Endothelial cell of hepatic sinusoid (primary cell): ENCODE data around the gene MAMDC2.

Source experiments
- in situ Hi-C: cut with HindIII; loops from 2 replicates; pipeline ENCODE4 v1.10.0; 2017; ENCODE audit warnings: low sequenced_read_pairs

Gene MAMDC2, protein sequence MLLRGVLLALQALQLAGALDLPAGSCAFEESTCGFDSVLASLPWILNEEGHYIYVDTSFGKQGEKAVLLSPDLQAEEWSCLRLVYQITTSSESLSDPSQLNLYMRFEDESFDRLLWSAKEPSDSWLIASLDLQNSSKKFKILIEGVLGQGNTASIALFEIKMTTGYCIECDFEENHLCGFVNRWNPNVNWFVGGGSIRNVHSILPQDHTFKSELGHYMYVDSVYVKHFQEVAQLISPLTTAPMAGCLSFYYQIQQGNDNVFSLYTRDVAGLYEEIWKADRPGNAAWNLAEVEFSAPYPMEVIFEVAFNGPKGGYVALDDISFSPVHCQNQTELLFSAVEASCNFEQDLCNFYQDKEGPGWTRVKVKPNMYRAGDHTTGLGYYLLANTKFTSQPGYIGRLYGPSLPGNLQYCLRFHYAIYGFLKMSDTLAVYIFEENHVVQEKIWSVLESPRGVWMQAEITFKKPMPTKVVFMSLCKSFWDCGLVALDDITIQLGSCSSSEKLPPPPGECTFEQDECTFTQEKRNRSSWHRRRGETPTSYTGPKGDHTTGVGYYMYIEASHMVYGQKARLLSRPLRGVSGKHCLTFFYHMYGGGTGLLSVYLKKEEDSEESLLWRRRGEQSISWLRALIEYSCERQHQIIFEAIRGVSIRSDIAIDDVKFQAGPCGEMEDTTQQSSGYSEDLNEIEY

DNA sequence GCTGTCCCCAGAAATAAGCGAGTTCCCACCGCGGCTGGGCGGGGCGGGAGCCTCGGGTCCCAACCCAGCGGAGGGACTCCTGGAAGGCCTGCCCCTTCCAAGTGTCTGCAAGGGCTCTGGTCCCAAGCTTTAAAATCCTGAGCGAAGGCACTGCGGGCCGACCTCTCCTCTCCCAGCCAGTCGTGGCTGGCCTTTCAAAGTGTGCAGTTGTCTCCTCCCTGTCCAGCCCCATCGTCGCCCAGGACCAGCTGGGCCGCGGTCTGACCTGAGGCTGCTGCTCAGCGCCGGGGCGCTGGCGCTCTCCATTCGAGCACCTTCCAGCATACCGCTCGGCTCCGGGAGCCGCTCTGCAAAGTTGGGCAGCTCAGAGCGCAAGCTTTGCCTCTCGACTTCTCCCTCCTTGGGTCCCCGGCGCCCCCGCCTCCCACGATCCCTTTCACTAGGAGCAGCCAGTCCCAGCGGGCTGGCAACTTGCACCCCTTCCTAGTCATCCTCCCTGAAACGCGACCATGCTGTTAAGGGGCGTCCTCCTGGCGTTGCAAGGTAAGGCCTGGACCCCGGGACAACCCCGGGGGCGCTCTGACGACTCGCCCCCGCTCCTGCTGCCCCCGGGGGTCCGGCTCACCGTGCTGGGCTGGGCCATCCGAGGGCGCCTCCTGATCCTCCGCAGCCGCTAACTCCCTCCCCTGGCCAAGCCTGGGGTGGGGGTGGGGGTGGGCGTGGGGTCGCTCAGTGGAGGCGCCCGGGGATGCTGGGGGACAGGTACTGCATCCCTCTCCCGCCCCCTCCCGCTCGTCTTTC lies at the start of gene MAMDC2:
Gene MAMDC2 (plus strand): TSS at position 160 of the 801 bp plus-strand sequence. CDS start 350 bp downstream, at position 510.
- in situ Hi-C loops: no loop called here

DNA sequence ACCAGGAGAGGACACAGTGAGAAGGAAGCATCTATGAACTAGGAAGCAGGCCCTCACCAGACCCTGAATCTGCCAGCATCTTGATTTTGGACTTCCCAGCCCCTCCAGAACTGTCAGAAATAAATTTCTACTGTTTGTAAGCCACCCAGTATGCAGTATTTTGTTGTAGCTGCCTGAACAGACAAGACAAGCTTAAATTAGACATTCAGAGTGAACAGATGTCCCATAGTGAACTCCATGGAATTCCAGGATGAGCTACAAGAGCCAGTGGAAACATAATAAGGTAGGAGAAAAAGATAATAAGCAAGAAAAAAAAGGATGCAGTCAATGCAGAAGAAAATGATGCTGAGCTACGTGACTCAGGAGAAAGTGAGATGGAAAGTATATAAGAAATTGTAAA lies 47.8 kb upstream of the MAMDC2 start:
- in situ Hi-C loops: no loop called here

DNA sequence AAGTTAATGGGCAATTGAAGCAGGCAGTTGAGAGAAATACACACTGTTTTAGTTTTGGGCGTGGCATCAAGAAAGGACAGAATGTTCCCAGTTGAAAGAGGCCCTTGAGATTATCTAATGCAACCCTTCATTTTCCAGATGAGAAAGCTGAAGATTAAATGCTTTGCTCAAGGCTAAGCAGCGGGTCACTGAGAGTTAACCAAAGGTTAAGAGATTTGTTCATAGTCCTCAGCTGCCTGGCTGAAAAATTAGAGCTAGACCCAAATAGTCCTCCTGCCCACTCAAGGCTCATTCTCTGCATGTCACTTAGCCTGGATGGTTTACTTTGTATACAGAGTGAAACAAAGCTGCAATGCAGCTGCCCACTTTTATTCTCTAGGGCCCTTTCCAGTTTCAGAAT lies 46.7 kb upstream of the MAMDC2 start:
- in situ Hi-C loops: no loop called here

DNA sequence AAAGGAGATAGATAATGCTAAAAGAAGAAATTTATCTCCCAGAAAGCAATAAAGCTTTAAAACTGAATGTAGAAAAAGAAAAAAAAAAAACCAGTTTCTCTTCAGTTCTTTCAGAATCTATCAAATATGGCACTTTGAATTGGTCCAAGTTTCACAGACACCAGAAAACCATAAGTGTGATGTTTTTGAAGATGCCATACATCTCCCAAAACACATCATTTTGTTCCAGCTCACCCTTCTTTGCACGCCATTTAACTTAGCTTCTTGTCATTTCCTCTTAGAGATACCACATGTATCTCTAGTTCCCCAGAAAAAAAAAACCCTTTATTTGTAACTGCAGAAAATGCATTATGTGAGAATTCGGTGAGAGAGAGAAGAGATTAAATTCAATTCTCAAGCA lies 46.1 kb upstream of the MAMDC2 start:
- in situ Hi-C loops: no loop called here

DNA sequence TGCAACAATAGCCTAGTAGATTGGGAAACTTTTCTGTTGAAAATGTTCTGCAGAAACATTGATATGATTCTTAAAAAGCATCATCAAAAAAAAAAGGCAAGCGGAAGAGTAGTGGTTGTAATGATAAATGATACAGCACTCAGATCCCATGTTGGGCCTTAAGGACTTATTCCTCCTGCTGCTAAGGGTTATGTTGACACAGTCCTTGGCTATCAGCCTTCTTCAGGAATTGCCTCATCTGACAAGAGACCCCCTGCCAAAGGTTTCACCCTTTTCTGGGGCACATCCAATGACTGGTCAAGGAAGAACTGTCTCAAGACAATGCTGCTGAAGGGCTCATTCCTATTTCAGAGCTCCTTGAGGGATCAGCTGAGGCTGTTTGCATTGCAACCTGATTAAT lies 44.3 kb upstream of the MAMDC2 start:
- in situ Hi-C loops: no loop called here

DNA sequence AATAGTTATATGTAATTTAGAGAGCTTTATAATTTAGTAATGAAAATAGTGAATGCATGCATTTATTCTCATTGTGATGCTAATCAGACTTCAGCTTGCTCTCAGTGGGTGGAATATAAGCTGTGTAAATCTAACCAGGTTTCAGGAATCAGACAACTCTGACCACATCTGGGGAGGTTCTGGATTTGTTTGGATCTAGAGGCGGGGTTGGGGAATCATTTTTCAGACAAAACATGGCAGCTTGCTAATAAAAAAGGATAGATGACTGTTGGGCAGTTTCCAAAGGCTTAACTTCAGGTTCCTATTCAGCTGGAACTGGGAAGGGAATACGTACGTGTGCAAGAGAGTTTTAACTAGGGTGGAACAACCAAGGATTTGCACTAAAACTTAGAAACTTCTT lies 43.2 kb upstream of the MAMDC2 start:
- in situ Hi-C loops: no loop called here

DNA sequence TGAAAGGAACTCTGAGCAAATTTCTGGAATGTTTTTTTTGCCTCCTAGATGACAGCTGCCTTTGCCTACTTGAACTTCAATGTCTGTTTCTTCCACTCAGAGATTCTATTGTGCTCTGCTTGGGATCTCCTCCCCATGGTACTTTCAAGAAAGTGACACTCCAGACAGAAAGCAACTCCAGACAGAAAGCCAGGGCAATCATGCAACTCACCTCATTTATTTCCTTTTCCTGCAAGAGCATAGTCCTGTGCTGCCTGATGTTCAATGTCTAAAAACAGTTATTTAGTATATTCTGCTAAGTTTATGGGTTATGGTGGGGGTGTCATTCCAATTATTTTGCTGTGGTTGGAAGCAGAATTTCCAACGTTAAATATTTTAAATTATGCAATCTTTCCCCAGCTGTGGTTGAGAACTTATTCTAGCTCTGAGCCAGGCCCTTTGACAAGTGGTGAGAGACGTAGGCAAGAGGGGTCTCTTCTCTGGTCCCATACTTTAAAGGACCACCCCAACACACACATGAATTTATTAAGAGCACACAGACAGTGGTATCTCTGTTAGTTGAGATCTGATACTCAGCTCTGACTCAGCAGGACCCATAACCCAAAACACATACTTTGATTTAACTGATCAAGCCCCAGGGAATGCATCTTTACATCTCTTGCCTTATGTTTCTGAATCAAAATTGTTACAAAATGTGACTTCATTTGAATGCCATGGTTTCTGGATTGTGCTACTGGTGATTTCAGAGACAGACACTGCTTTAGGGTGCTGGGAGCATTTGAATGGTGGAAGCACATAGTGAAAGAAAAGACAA lies 39.5 kb upstream of the MAMDC2 start:
- in situ Hi-C loops: no loop called here

DNA sequence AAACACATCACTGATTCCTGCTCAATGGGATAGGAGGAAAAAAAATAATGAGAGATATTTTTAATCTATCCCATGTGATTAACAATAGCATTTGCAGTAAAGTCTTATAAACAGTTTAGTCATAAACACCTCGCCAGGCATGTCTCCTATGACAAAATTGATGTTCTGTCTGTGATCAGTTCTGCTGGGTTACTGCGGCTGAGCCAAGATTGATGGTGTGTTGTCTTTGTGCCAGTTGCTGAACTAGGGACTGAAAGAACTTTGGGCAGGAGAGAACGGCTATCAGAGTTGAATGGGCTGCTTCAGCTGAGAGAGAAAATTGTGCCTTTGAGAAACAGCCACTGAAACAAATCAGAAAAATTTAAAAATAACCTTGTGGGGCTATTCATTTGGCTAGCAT lies 37.3 kb upstream of the MAMDC2 start:
- in situ Hi-C loops: no loop called here

DNA sequence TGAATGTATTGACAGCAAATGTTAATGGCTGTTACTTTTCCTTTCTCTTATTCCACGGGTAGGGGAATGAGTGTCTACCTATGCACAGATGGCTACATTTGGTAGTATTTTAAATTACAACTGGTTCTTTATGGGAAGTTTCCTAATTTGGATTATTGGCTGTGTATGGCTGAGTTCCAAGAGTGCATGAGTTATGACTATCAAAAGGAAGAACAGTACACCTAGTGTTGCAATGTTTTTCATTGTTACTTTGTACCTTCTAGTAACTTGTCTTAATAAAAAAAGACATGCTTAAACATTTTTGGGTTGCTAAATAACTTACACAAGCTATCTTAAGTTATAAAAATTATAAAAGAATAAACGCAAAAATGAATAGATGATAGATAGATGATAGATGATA lies 35.8 kb upstream of the MAMDC2 start:
- in situ Hi-C loops: no loop called here

DNA sequence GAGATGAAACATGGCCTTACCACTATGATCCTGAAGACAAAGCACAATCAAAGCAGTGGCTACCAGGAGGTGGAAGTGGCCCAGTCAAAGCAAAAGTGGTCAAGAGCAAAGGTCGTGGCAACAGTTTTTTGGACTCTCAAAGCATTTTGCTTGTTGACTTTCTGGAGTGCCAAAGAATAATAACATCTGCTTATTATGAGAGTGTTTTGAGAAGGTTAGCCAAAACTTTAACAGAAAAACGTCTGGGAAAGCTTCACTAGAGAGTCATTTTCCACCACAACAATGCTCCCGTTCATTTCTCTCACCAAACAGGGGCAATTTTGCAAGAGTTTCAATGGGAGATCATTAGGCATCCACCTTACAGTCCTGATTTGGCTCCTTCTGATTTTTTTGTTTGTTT lies 33.6 kb upstream of the MAMDC2 start:
- in situ Hi-C loops: no loop called here

DNA sequence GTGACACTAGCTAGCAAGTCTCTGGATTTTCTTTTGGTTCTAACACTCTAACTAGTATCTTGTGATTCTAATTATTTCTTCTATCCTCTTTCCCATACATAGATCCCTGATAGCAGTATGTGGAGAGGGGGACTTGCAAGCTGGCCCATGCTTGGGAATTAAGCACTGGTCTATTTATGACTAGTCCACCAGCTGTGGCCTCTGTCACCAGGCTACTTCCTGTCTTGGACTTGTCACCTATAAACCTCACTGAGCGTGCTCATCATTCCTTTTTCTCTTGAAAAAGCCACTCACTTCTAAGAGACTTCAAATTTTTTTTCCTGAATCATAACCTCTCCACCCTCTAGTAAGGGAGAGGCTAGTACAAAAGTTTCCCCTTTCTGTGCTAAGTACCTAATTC lies 32.3 kb upstream of the MAMDC2 start:
- in situ Hi-C loops: no loop called here

DNA sequence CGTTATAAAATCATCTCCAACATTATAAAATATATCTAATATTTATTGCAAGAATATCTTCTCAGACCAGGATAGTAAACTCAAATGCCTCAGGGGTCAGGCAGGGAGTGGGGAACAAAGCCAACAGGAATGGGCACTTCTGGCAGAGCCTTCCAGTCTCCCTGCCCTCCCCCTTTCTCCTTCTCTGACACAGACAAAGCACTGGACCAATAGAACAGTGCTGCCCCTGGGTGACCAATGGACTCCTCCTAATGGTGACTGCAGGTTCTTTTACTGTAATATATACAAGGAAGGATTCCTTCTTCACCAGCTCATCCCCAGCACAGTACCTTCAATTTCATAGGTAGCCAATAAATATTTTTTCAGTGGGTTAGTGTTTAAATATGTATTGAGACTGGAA lies 31.1 kb upstream of the MAMDC2 start:
- in situ Hi-C loops: no loop called here

DNA sequence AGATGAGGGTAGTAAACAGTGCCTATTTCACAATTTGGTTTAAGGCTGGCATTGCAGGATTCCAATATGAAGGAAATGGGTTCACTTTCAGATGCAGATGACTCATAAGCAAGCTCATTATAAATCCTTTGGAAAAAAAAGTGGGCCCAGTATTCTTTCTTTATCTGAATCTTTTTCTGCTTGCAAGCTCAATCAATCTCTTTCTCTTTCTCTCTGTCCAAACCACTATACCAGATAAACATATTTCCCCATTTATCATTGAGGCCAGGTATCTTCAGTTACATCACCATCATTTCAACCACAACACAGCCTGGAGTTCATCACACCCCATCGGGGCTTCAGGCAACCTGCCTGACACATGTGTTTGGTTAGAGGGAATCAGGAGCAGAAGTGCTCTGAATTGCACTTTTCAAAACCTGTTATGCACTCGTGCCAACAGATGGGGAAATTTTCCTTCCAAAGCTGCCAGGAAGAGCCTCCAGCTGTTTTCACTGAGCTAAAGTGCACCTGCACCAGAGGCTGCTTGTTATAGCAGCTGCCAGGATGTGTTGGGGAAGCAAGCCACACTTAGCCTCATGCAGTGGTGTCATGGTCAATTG lies 30.0 kb upstream of the MAMDC2 start:
- in situ Hi-C loops: no loop called here

DNA sequence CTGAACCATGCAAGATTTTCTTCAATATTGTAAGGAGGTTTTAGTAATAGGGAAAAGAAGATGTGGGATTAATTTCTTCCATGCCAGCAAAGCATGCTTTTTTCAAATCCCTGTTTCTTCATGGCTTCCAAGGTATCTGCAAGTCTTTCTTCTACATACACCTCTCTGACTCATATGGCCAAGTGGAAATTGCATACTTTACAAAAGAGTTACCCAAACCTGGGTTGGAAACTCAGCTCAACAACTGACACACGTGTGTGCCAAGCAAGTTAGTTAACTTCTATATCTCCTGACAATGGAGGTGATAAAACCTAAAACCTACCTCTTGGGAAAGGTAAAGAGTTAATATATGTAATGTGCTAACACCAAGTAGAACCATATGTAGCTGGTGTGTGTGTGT lies 28.5 kb upstream of the MAMDC2 start:
- in situ Hi-C loops: no loop called here

DNA sequence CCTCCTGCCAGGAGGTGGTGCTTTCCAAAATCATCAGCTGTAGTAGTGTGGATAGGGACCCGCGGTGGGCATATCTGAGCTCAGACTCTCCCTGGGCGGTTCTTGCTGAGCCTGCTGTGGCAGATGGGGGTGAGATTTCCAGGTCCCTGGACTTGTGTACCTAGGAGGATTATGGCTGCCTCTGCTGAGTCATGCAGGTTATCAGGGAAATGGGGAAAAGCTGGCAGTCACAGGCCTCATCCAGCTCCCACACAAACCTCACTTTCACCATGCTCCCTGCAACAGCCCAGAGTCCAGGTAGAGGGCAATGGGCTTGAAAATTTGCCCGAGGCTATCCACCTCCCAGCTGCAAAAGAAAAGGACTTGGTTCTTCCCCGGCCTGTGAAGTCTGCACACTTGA lies 23.4 kb upstream of the MAMDC2 start:
- in situ Hi-C loops: no loop called here

DNA sequence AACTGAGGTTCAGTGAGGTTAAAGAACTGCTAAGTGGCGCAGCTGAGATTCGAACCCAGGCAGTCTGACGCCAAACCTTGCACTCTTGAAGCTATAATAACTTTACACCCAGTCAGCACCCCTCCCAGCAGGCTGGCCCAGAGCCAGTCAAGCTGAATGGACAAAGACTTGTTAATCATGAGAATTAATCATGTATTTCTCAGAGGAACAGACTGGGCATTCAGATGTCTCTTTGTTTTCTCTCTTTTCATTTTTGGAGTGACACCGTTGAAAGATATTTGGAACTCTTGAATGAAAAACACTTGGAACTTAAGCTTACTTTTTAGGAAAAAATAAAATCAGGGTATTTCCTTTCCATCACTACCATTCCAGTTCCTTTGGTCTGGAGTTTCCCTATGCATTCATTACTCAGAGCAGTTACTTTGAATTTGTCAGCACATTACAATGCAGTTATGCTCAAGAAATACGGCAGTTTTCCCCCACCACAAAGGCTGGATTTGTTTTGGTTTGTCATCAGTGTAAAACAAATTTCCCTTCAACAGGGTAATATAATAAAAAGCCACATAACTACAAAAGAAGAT lies 22.6 kb upstream of the MAMDC2 start:
- in situ Hi-C loops: no loop called here

DNA sequence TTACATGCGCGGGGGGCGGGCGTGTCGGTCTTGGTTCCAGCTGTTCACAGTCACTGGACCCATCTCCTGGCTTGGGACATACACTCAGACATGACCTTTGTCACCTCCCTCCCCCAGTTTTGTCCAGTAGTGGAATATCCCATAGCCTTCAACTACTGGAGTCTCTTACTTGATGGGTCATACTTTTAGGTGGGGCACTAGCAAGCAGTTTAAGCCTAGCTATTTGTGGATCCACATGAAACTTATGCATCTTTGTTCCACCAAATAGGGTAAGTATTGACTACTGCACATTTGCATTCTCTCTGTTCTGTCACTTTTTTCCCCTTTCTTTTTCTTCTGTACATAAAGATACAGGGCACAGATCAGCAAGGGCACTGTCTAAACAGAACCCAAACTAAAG lies 15.4 kb upstream of the MAMDC2 start:
- in situ Hi-C loops: no loop called here

DNA sequence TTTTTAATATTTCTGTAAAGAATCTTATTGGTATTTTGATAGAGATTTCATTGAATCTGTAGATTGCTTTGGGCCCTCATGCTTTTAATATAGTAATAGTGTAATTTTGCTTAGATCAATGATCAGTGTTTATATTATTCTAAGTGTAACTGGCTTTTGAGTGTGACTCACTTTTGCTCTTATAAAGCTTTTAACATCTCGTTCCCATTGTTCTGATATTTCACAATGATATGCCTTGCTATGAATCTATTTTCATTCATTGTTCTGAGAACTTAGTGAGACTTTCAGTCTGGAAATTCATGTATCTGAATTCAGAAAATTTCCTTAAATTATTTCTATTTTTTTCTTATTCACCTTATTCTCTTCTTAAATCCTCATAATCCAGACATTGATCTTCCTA lies 13.5 kb upstream of the MAMDC2 start:
- in situ Hi-C loops: no loop called here

DNA sequence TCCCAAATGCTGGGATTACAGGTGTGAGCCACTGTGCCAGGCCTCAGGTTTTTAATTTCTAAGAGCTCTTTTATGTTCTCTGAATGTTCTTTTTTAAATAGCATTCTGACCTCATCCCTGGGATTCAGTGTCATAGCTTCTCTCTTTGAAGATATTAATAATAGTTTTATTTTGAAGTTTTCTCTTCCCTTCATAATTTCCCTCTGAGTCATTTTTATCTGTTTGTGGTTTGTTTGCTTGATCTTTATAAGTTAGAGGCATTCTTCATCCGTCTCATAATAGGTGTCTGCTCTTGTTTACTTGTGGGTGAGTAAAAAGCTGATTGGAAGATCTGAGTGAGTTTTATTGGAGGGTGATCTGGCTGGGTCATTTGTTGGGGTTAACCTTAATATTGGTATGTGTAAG lies 12.5 kb upstream of the MAMDC2 start:
- in situ Hi-C loops: no loop called here

DNA sequence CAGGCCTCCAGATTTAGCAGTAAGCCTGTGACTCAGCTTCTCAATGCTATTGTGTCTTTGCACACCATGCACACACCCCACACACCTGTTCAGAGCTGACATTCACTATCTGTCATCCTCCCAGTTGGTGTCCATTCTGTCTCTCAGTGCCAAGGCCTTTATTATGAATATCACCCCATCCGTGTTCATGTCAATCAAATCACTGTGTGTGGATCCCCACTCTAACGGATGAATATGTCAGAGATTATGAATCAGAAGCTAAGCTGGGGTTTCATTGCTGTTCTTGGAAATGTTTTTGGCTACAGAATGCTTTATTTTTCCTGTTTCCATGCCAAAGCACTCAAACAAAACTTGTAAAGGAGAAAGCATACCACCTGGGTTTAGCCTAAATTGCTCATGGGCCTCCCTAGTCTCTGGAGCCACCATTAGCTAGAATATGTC lies 9.4 kb upstream of the MAMDC2 start:
- in situ Hi-C loops: no loop called here
